ENCODE data around the gene TRIM56.
"Not testable (repeated sequence)": the region's sequence is repeated elsewhere in the genome, so short reads cannot be mapped to it uniquely, and the experiment has no call there.

TRIM56 gene, protein sequence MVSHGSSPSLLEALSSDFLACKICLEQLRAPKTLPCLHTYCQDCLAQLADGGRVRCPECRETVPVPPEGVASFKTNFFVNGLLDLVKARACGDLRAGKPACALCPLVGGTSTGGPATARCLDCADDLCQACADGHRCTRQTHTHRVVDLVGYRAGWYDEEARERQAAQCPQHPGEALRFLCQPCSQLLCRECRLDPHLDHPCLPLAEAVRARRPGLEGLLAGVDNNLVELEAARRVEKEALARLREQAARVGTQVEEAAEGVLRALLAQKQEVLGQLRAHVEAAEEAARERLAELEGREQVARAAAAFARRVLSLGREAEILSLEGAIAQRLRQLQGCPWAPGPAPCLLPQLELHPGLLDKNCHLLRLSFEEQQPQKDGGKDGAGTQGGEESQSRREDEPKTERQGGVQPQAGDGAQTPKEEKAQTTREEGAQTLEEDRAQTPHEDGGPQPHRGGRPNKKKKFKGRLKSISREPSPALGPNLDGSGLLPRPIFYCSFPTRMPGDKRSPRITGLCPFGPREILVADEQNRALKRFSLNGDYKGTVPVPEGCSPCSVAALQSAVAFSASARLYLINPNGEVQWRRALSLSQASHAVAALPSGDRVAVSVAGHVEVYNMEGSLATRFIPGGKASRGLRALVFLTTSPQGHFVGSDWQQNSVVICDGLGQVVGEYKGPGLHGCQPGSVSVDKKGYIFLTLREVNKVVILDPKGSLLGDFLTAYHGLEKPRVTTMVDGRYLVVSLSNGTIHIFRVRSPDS

GRCh38 chr7:101085162-101085964, at the start of gene TRIM56:
TSS of gene TRIM56 (plus strand) at chr7:101085481. CDS start at chr7:101087313, 1,832 bp downstream.
- peak; percentile 87 for DNase-seq (ENCODE audit: low read depth)

DNA sequence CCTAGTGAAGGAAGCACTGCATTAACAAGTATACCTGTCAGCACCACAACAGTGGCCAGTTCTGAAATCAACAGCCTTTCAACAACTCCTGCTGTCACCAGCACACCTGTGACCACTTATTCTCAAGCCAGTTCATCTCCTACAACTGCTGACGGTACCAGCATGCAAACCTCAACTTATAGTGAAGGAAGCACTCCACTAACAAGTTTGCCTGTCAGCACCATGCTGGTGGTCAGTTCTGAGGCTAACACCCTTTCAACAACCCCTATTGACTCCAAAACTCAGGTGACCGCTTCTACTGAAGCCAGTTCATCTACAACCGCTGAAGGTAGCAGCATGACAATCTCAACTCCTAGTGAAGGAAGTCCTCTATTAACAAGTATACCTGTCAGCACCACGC, 49.3 kb upstream of the TRIM56 start:
- no peak for DNase-seq (ENCODE audit: low read depth)

DNA sequence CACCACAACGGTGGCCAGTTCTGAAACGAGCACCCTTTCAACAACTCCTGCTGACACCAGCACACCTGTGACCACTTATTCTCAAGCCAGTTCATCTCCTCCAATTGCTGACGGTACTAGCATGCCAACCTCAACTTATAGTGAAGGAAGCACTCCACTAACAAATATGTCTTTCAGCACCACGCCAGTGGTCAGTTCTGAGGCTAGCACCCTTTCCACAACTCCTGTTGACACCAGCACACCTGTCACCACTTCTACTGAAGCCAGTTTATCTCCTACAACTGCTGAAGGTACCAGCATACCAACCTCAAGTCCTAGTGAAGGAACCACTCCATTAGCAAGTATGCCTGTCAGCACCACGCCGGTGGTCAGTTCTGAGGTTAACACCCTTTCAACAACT, 44.0 kb upstream of the TRIM56 start:
- DNase-seq (ENCODE audit: low read depth) = not testable (repeated sequence)

GRCh38 chr7:101058355-101058754, 26.9 kb upstream of the TRIM56 start:
- peak; percentile 64 for DNase-seq (ENCODE audit: low read depth)

DNA sequence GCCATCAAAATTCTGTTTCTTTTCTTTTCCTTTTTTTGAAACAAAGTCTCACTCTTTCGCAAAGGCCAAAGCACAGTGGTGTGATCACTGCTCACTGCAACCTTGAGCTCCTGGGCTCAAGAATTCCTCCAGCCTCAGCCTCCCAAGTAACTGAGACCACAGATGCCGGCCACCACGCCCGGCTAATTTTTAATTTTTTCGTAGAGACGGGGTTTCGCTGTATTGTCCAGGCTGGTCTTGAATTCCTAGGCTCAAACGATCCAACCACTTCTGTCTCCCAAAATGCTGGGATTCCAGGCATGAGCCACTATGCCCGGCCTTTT, 25.7 kb upstream of the TRIM56 start:
- DNase-seq (ENCODE audit: low read depth) = no peak

DNA sequence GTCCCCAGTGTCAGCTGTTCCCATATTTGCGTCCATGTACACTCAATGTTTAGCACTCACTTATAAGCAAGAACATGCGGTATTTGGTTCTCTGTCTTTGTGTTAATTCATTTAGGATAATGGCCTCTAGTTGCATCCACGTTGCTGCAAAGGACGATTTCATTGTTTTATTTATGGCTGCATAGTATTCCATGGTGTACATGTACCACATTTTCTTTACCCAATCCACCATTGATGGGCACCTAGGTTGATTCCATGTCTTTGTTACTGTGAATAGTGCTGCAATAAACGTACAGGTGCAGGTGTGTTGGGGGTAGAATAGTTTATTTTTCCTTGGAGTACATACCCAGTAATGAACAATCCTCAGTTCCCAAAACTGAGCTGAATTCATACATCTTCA, 24.3 kb upstream of the TRIM56 start:
- no peak for DNase-seq (ENCODE audit: low read depth)

- DNase-seq (ENCODE audit: low read depth) = not testable (repeated sequence)
Observed at GRCh38 chr7:101064176-101064550, 21.1 kb upstream of the TRIM56 start.

GRCh38 chr7:101065162-101065561, 20.1 kb upstream of the TRIM56 start:
- DNase-seq (ENCODE audit: low read depth) = not testable (repeated sequence)

DNA sequence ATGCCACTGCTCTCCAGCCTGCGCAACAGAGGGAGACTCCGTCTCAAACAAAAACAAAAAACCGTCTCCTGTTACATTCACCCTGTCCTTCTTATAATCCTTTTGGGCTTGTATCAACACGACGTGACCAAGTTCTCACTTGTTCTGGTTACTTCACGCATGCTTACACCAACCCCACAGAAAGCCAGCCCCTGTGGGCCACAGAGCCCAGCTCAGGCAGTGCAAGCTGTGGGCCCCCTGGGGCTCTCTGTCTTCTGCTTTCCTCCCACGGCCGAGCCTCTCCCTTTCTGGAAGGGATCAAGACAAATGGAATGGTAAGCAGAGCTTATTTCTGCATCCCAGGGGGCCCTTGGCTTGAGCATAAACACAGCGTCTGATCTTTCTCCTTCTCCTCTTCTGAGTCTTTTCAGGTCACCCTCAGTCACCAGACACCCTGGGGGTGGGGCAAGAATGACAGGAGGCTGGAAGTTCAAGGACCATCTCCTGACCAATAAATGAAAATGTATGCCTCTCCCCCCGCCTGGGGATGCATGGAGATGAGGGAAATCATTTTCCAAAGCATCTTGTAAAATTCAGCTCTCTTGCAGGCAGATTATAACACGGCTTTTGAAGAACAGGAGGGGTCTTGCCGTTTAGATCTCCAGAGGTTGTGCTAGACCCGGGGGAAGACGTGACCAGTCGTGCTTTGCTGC, 19.0 kb upstream of the TRIM56 start:
- DNase-seq (ENCODE audit: low read depth) = peak; percentile 6

GRCh38 chr7:101066833-101067177, 18.5 kb upstream of the TRIM56 start:
- no peak for DNase-seq (ENCODE audit: low read depth)

- DNase-seq (ENCODE audit: low read depth) = no peak
Observed at GRCh38 chr7:101068401-101068800, 16.9 kb upstream of the TRIM56 start.

DNA sequence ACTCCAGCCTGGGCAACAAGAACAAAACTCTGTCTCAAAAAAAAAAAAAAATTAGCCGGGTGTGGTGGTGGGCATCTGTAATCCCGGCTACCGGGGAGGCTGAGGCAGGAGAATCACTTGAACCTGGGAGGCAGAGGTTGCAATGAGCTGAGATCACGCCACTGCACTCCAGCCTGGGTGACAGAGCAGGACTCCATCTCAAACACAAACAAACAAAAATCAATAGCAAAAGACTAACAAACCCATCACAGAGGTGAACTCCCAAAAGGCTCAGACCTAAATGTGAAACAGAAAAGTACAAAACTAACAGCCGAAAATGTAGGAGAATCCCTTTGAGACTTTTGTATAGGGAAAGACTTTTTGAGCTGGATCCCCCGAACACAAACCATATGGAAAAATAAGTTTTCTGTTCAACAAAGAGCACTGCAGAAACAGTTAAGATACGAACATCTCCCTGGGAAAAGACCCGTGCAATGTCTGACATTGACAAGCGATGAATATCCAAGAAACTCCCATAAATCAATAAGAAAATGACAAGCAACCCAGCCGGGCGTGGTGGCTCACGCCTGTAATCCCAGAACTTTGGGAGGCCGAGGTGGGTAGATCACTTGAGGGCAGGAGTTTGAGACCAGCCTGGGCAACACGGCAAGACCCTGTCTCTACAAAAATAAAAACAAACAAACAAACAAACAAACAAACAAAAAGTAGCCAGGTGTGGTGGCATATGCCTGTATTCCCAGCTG, 13.7 kb upstream of the TRIM56 start:
- DNase-seq (ENCODE audit: low read depth) = not testable (repeated sequence)

- DNase-seq (ENCODE audit: low read depth) = no peak
Observed at GRCh38 chr7:101075646-101076045, 9.6 kb upstream of the TRIM56 start.

DNA sequence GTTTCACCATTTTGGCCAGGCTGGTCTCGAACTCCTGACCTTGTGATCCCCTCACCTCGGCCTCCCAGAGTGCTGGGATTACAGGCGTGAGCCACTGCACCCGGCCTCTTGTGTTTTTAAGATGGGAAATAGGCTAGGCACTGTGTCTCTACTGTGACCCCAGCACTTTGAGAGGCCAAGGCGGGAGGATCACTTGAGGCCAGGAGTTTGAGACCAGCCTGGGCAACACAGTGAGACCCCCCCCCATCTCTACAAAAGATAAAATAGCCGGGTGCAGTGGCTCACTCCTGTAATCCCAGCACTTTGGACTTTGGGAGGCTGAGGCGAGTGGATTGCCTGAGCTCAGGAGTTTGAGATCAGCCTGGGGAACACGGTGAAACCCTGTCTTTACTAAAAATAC, 9.1 kb upstream of the TRIM56 start:
- DNase-seq (ENCODE audit: low read depth) = not testable (repeated sequence)

DNA sequence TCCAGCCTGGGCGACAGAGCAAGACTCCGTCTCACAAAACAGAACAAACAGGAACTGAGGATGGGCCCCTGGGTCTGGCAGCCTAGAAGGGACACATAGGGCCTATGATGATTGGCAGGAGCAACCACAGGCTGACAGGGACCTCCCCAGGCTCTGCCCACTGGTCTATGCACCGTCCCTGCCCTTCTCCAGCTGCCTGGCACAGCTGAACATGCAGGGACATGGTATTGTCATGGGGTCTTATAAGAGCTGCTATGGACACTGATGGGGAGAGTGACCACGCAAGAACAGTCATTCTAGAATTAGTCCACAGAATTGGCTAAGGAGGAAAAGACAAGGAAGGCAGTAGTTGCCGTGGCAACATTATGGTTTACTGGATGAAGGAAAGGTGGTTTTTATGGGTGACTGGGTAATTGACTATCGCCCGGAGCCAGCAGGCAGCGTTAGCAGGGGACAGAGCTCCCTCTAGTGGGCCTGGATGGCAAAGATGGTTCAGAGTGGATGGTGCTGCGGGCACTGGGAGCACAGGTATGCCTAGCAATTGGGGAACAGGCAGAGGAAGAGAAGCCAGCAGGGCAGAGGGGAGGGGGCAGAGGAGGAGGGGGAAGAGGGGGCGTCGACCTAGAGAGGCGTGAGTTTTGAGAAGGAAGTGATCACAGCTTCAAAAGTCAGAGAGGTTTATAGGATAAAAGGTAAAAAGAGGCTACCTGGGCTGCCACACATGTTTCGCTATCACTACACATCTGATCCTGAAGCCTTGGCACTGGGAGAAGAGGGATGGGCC, 7.8 kb upstream of the TRIM56 start:
- peak; percentile 53 for DNase-seq (ENCODE audit: low read depth)

DNA sequence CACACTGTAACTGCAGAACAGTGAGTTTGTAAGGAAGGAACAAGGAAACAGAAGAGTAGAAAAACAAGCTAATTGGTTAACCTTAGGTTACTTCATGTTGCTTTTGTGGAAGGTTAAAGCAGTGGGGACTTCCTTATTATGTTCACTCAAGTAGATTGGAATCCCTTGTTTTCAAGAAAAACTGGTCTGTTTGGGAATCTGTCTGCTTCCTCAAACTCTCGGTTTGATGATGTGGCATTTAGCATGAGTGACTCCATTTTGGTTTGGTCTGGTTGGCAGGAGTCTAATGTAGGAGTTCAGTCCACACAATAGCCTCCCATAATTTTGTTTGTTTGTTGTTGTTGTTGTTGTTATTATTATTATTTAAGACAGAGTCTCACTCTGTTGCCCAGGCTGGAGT, 3.8 kb upstream of the TRIM56 start:
- no peak for DNase-seq (ENCODE audit: low read depth)

DNA sequence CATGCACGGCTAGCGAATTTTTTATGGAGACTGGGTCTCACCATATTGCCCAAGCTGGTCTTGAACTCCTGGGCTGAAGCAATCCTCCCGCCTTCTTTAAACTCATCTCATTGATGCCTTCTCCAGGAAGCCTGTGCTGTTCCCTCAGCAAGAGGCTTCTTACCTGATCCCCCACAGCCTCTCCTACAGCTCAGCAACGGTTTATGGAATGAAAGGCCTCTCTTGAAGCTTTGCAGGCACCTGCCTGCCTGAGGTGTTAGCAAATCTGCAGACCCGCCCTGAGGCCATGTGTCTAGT, 468 bp upstream of the TRIM56 start:
- no peak for DNase-seq (ENCODE audit: low read depth)

GRCh38 chr7:101087334-101088068, 2.2 kb downstream of the TRIM56 start:
- DNase-seq (ENCODE audit: low read depth) = no peak

DNA sequence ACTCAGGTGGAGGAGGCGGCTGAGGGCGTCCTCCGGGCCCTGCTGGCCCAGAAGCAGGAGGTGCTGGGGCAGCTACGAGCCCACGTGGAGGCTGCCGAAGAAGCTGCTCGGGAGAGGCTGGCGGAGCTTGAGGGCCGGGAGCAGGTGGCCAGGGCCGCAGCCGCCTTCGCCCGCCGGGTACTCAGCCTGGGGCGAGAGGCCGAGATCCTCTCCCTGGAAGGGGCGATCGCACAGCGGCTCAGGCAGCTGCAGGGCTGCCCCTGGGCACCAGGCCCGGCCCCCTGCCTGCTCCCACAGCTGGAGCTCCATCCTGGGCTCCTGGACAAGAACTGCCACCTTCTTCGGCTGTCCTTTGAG, 2.8 kb downstream of the TRIM56 start:
- DNase-seq (ENCODE audit: low read depth) = no peak

GRCh38 chr7:101088858-101089529, 3.7 kb downstream of the TRIM56 start:
- DNase-seq (ENCODE audit: low read depth) = no peak

Measured in amniotic epithelial cell (primary cell).